CD4-positive, alpha-beta T cell (primary cell): Measurements from ENCODE around the gene APP. TPM values are rescaled to one million over a fixed set of nuclear protein-coding genes. Genes with fewer than 3 reads are reported as not detected.
"Not testable (repeated sequence)": the region's sequence is repeated elsewhere in the genome, so short reads cannot be mapped to it uniquely, and the experiment has no call there.

Experiments used
- ATAC-seq: fragments of 200-7000 bp; cut with Tn5 transposase; one replicate; pipeline ENCODE4 v1.10.0; 2022; ENCODE audit warnings: mild to moderate bottlenecking; ENCODE audit not compliant: poor library complexity
- CTCF ChIA-PET: fragments of 350-600 bp; sonication (Branson Sonifier 250); formaldehyde crosslinking; loops from one replicate; lab custom pipeline; 2021; ENCODE audit warnings: antibody characterized with exemption, inconsistent platforms; lab: Charles Lee
- POLR2A ChIA-PET: fragments of 350-600 bp; sonication (Branson Sonifier 250); formaldehyde crosslinking; loops from one replicate; lab custom pipeline; 2021; ENCODE audit warnings: antibody characterized with exemption, inconsistent platforms; lab: Charles Lee
- DNase-seq, 14 experiments: peaks; one replicate each; pipeline ENCODE4 v3.0.0-alpha.2; 2013 to 2020; ENCODE audit warnings: mixed read lengths in 2 of 14
- H3K27ac ChIP-seq, 2 donors: one replicate each; pipeline versions ENCODE4 v1.5.1 to v1.7.0; 2013; ENCODE audit warnings: low read length in 2 of 2, low read depth in 1 of 2, mild to moderate bottlenecking in 1 of 2
- H3K27me3 ChIP-seq, 2 experiments: 1 replicate in 1 of 2; 2 replicates in 1 of 2; pipeline versions ENCODE4 v1.6.1 to v1.7.0; 2013; ENCODE audit warnings: low read length in 2 of 2, control low read depth in 1 of 2, mild to moderate bottlenecking in 1 of 2, moderate library complexity in 1 of 2; ENCODE audit not compliant: insufficient read depth in 2 of 2, control insufficient read depth in 1 of 2
- H3K36me3 ChIP-seq: one replicate; pipeline ENCODE4 v1.6.1; 2013; ENCODE audit warnings: low read length, control low read depth; ENCODE audit not compliant: insufficient read depth
- H3K4me1 ChIP-seq: one replicate; pipeline ENCODE4 v1.6.1; 2013; ENCODE audit warnings: low read length, control low read depth; ENCODE audit not compliant: insufficient read depth
- H3K4me3 ChIP-seq: one replicate; pipeline ENCODE4 v1.5.1; 2013; ENCODE audit warnings: mild to moderate bottlenecking, low read length, moderate library complexity
- H3K9me3 ChIP-seq, 2 experiments: 1 replicate in 1 of 2; 2 replicates in 1 of 2; pipeline versions ENCODE4 v1.6.1 to v1.7.0; 2013; ENCODE audit warnings: low read length in 2 of 2, mild to moderate bottlenecking in 2 of 2, control low read depth in 1 of 2, moderate library complexity in 1 of 2; ENCODE audit not compliant: control insufficient read depth in 1 of 2, insufficient read depth in 1 of 2
- H3K27ac Mint-ChIP-seq: one replicate; pipeline ENCODE4 v1.8.0; 2020; ENCODE audit warnings: mixed read lengths
- H3K27me3 Mint-ChIP-seq: one replicate; pipeline ENCODE4 v1.8.0; 2021; ENCODE audit warnings: mixed read lengths
- H3K36me3 Mint-ChIP-seq: one replicate; pipeline ENCODE4 v1.8.0; 2021; ENCODE audit warnings: low read depth, mixed read lengths
- H3K4me1 Mint-ChIP-seq: one replicate; pipeline ENCODE4 v1.8.0; 2021; ENCODE audit warnings: low read depth, mixed read lengths
- H3K4me3 Mint-ChIP-seq: one replicate; pipeline ENCODE4 v1.8.0; 2020; ENCODE audit warnings: mild to moderate bottlenecking, mixed read lengths
- H3K9me3 Mint-ChIP-seq: one replicate; pipeline ENCODE4 v1.8.0; 2020; ENCODE audit warnings: mixed read lengths
- intact Hi-C, 2 experiments: fragments of 100-400 bp; cut with DNase I in 1 of 2; cut with micrococcal nuclease in 1 of 2; formaldehyde crosslinking; loops; one replicate each; pipeline versions ENCODE4 v1.15.1 to v1.9.0; 2023 to 2025; cut with DNase I, micrococcal nuclease
- total RNA-seq, 174 experiments: library from RNA in 2 of 174; stranded (reverse) in 2 of 174; gene quantifications; one replicate each; pipeline ENCODE4 v1.2.3 and lab custom pipeline; 2021 to 2026
- TF ChIP-seq, protein P1 (sequence below): fragments of 200-600 bp; IDR thresholded peaks from one replicate; pipeline ENCODE4 v1.8.0; 2022; ENCODE audit warnings: antibody characterized with exemption, mild to moderate bottlenecking

Gene APP
- total RNA-seq, 2 experiments from 2014 or later = 43.6 to 44.4 TPM

GRCh38 chr21:26135520-26135919 is 35.0 kb downstream of the APP start:
- Histone ChIP-seq H3K4me3 (no peak overlapping the region), H3K27ac (no peak overlapping the region), H3K4me1 (peaks cover 5% of the 10 kb centered on the region), H3K9me3 (no peaks in the 10 kb centered on the region), H3K36me3 (no peaks in the 10 kb centered on the region), H3K27me3 (no peaks in the 10 kb centered on the region)
- ChIA-PET CTCF (interaction anchor here (1.7 kb wide), 1 partner anchor 14 kb away, joined by 4 read pairs; no protein-coding TSS in a partner anchor), POLR2A (no interaction called here)
- intact Hi-C loops = no loop called here
- no peak for DNase-seq
- no peaks in the 10 kb centered on the region for H3K36me3 Mint-ChIP-seq
- no peak overlapping the region for H3K4me3 Mint-ChIP-seq
- H3K9me3 Mint-ChIP-seq = no peaks in the 10 kb centered on the region
- no peaks in the 10 kb centered on the region for H3K27me3 Mint-ChIP-seq
- no peak for ATAC-seq
- H3K27ac Mint-ChIP-seq = no peak overlapping the region
- TF ChIP-seq, protein P1, sequence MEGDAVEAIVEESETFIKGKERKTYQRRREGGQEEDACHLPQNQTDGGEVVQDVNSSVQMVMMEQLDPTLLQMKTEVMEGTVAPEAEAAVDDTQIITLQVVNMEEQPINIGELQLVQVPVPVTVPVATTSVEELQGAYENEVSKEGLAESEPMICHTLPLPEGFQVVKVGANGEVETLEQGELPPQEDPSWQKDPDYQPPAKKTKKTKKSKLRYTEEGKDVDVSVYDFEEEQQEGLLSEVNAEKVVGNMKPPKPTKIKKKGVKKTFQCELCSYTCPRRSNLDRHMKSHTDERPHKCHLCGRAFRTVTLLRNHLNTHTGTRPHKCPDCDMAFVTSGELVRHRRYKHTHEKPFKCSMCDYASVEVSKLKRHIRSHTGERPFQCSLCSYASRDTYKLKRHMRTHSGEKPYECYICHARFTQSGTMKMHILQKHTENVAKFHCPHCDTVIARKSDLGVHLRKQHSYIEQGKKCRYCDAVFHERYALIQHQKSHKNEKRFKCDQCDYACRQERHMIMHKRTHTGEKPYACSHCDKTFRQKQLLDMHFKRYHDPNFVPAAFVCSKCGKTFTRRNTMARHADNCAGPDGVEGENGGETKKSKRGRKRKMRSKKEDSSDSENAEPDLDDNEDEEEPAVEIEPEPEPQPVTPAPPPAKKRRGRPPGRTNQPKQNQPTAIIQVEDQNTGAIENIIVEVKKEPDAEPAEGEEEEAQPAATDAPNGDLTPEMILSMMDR = no peak
- H3K4me1 Mint-ChIP-seq = peaks cover 37% of the 10 kb centered on the region

- POLR2A ChIA-PET = no interaction called here
- intact Hi-C loops = no loop called here
- CTCF ChIA-PET = no interaction called here
Measured at GRCh38 chr21:26131554-26131953, 39.0 kb downstream of the APP start.

GRCh38 chr21:26131053-26131452 is 39.5 kb downstream of the APP start:
- H3K27ac Mint-ChIP-seq, intact Hi-C loops, DNase-seq, H3K36me3 ChIP-seq, H3K4me3 Mint-ChIP-seq, H3K9me3 Mint-ChIP-seq, CTCF ChIA-PET, H3K9me3 ChIP-seq, H3K4me1 ChIP-seq, H3K27me3 Mint-ChIP-seq, H3K36me3 Mint-ChIP-seq, H3K4me3 ChIP-seq, H3K27ac ChIP-seq, H3K27me3 ChIP-seq, POLR2A ChIA-PET, ATAC-seq: not testable (repeated sequence)
- H3K4me1 Mint-ChIP-seq = peaks cover 20% of the 10 kb centered on the region

More at GRCh38 chr21:26131554-26131953, 39.0 kb downstream of the APP start:
- DNase-seq (no peak), ATAC-seq (no peak)
- Mint-ChIP-seq H3K36me3 (no peaks in the 10 kb centered on the region), H3K27me3 (no peaks in the 10 kb centered on the region), H3K4me3 (no peak overlapping the region), H3K9me3 (no peaks in the 10 kb centered on the region), H3K4me1 (peaks cover 21% of the 10 kb centered on the region), H3K27ac (no peak overlapping the region)
- Histone ChIP-seq H3K4me3 (no peak overlapping the region), H3K27me3 (no peaks in the 10 kb centered on the region), H3K4me1 (no peaks in the 10 kb centered on the region), H3K9me3 (no peaks in the 10 kb centered on the region), H3K36me3 (no peaks in the 10 kb centered on the region), H3K27ac (no peak overlapping the region)
- TF ChIP-seq, protein P1 = no peak

DNA sequence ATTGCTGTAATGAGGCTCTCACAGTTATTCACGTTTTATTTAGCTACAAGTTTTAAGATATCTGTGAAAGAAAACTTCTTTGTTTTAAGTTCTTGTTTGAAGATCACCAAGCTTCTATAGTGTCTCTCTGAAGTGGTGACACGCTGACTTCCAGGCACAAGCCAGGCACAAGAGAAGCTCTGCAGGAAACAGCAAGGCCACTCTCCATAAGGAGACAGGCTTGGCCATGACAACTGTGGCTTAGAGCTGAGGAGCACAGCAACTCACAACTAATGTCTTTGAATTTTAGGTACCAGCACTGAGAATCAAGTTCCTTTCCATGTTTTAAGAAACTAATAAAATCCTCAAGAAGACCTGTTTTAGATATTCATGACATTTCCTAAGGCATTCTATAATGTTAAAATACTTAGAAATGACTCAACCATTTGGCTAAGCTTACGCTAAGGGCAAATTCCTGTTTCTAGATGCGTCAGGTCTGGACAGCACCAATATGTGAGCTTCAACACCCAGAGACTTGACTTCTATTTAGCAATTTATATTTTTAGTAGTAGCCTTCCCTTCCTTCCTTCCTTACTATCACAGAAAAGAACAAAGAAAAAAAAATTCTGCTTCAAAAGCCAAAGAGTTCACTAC is 40.2 kb downstream of the APP start:
- H3K27me3 Mint-ChIP-seq = no peaks in the 10 kb centered on the region
- H3K4me3 ChIP-seq = no peak overlapping the region
- H3K4me1 ChIP-seq = no peaks in the 10 kb centered on the region
- peaks cover 18% of the 10 kb centered on the region for H3K4me1 Mint-ChIP-seq
- intact Hi-C loops = no loop called here
- CTCF ChIA-PET = no interaction called here
- TF ChIP-seq, protein P1 = no peak
- H3K9me3 ChIP-seq = no peaks in the 10 kb centered on the region
- H3K9me3 Mint-ChIP-seq = no peaks in the 10 kb centered on the region
- no peaks in the 10 kb centered on the region for H3K27me3 ChIP-seq
- no peak for ATAC-seq
- H3K36me3 Mint-ChIP-seq = no peaks in the 10 kb centered on the region
- POLR2A ChIA-PET = no interaction called here
- no peak overlapping the region for H3K27ac ChIP-seq
- no peak overlapping the region for H3K27ac Mint-ChIP-seq
- H3K4me3 Mint-ChIP-seq = no peak overlapping the region
- no peaks in the 10 kb centered on the region for H3K36me3 ChIP-seq
- no peak for DNase-seq
